Osteocyte (in vitro differentiated cells): Measurements from ENCODE around the gene MBD6. TPM values are rescaled to one million over a fixed set of nuclear protein-coding genes. Genes with fewer than 3 reads are reported as not detected.
"Not testable (repeated sequence)": the region's sequence is repeated elsewhere in the genome, so short reads cannot be mapped to it uniquely, and the experiment has no call there.

Experiments
- DNase-seq: peaks from one replicate; pipeline ENCODE4 v3.0.0; 2021; ENCODE audit warnings: mixed read lengths; ENCODE audit not compliant: unreplicated experiment; ENCODE audit errors: extremely low spot score
- H3K27ac Mint-ChIP-seq: one replicate; pipeline ENCODE4 v1.8.0; 2021; ENCODE audit warnings: mild to moderate bottlenecking, mixed read lengths; ENCODE audit not compliant: unreplicated experiment
- H3K27me3 Mint-ChIP-seq: one replicate; pipeline ENCODE4 v1.8.0; 2021; ENCODE audit warnings: mixed read lengths; ENCODE audit not compliant: unreplicated experiment
- H3K36me3 Mint-ChIP-seq: one replicate; pipeline ENCODE4 v1.8.0; 2021; ENCODE audit warnings: mixed read lengths; ENCODE audit not compliant: unreplicated experiment
- H3K4me1 Mint-ChIP-seq: one replicate; pipeline ENCODE4 v1.8.0; 2021; ENCODE audit warnings: mixed read lengths; ENCODE audit not compliant: unreplicated experiment
- H3K4me3 Mint-ChIP-seq: one replicate; pipeline ENCODE4 v1.8.0; 2021; ENCODE audit warnings: mild to moderate bottlenecking, moderate library complexity, mixed read lengths; ENCODE audit not compliant: unreplicated experiment
- H3K9me3 Mint-ChIP-seq: one replicate; pipeline ENCODE4 v1.8.0; 2021; ENCODE audit warnings: mixed read lengths; ENCODE audit not compliant: unreplicated experiment
- CTCF ChIP-seq: fragments of 200-600 bp; sonication (generic); IDR thresholded peaks from 2 replicates; pipeline ENCODE4 v1.5.0; 2021; ENCODE audit warnings: antibody characterized with exemption, mild to moderate bottlenecking, moderate library complexity
- total RNA-seq: library from RNA; stranded (reverse); gene quantifications from 2 replicates; pipeline ENCODE4 v1.2.1, GENCODE V29; 2021

The MBD6 gene
- total RNA-seq, 1 donor from 2014 or later, result 104 TPM

GRCh38 chr12:57498132-57498502 lies 24.5 kb upstream of the MBD6 start:
- no peaks in the 10 kb centered on the region for H3K9me3 Mint-ChIP-seq
- no peak for TF ChIP-seq CTCF
- H3K27ac Mint-ChIP-seq, result no peak overlapping the region
- H3K4me1 Mint-ChIP-seq, result no peaks in the 10 kb centered on the region
- no peak overlapping the region for H3K4me3 Mint-ChIP-seq
- no peaks in the 10 kb centered on the region for H3K27me3 Mint-ChIP-seq
- no peak for DNase-seq
- peaks cover 56% of the 10 kb centered on the region for H3K36me3 Mint-ChIP-seq

GRCh38 chr12:57498571-57498970 lies 24.1 kb upstream of the MBD6 start:
- no peaks in the 10 kb centered on the region for H3K4me1 Mint-ChIP-seq
- no peaks in the 10 kb centered on the region for H3K9me3 Mint-ChIP-seq
- H3K4me3 Mint-ChIP-seq, result no peak overlapping the region
- no peak for DNase-seq
- peaks cover 56% of the 10 kb centered on the region for H3K36me3 Mint-ChIP-seq
- no peaks in the 10 kb centered on the region for H3K27me3 Mint-ChIP-seq
- H3K27ac Mint-ChIP-seq, result no peak overlapping the region
- TF ChIP-seq CTCF, result no peak

GRCh38 chr12:57500213-57500612 lies 22.4 kb upstream of the MBD6 start:
- no peak for DNase-seq
- Mint-ChIP-seq H3K4me3 (no peak overlapping the region), H3K36me3 (peaks cover 64% of the 10 kb centered on the region), H3K27ac (no peak overlapping the region), H3K4me1 (no peaks in the 10 kb centered on the region), H3K27me3 (no peaks in the 10 kb centered on the region), H3K9me3 (no peaks in the 10 kb centered on the region)
- no peak for TF ChIP-seq CTCF

GRCh38 chr12:57502311-57502969 lies 20.2 kb upstream of the MBD6 start:
- not testable (repeated sequence) for H3K27ac Mint-ChIP-seq, H3K4me1 Mint-ChIP-seq, H3K27me3 Mint-ChIP-seq, H3K9me3 Mint-ChIP-seq, DNase-seq, H3K4me3 Mint-ChIP-seq
- H3K36me3 Mint-ChIP-seq, result peaks cover 55% of the 10 kb centered on the region

GRCh38 chr12:57506541-57506940 lies 16.1 kb upstream of the MBD6 start:
- not testable (repeated sequence) for DNase-seq, H3K4me1 Mint-ChIP-seq, H3K27me3 Mint-ChIP-seq, H3K4me3 Mint-ChIP-seq, H3K27ac Mint-ChIP-seq, H3K9me3 Mint-ChIP-seq
- peaks cover 38% of the 10 kb centered on the region for H3K36me3 Mint-ChIP-seq

GRCh38 chr12:57507796-57508195 lies 14.8 kb upstream of the MBD6 start:
- not testable (repeated sequence) for H3K27ac Mint-ChIP-seq, DNase-seq, H3K27me3 Mint-ChIP-seq, H3K4me1 Mint-ChIP-seq, H3K9me3 Mint-ChIP-seq, H3K4me3 Mint-ChIP-seq
- H3K36me3 Mint-ChIP-seq, result peaks cover 41% of the 10 kb centered on the region
